RKO (cell line): Measurements from ENCODE around the gene EXOC3.
"Not testable (repeated sequence)": the region's sequence is repeated elsewhere in the genome, so short reads cannot be mapped to it uniquely, and the experiment has no call there.

Experiments used
- DNase-seq: peaks from one replicate; pipeline ENCODE4 v3.0.0-alpha.2; 2016; ENCODE audit warnings: low spot score

The EXOC3 gene

GRCh38 chr5:474232-474839, 31.4 kb downstream of the EXOC3 start:
- not testable (repeated sequence) for DNase-seq

- no peak for DNase-seq
Measured at GRCh38 chr5:474840-475661, 32.1 kb downstream of the EXOC3 start.

GRCh38 chr5:475704-476101, 32.7 kb downstream of the EXOC3 start:
- no peak for DNase-seq

- DNase-seq = no peak
Measured at GRCh38 chr5:476102-476813, 33.3 kb downstream of the EXOC3 start.

GRCh38 chr5:476814-477175, 33.8 kb downstream of the EXOC3 start:
- DNase-seq = no peak

GRCh38 chr5:477247-477646, 34.3 kb downstream of the EXOC3 start:
- no peak for DNase-seq

GRCh38 chr5:477871-478270, 34.9 kb downstream of the EXOC3 start:
- no peak for DNase-seq

GRCh38 chr5:478369-478981, 35.5 kb downstream of the EXOC3 start:
- DNase-seq = no peak

GRCh38 chr5:478982-479535, 36.1 kb downstream of the EXOC3 start:
- no peak for DNase-seq

- DNase-seq = no peak
Measured at GRCh38 chr5:479566-480319, 36.8 kb downstream of the EXOC3 start.

- no peak for DNase-seq
Measured at GRCh38 chr5:481347-481746, 38.4 kb downstream of the EXOC3 start.

GRCh38 chr5:482021-482420, 39.0 kb downstream of the EXOC3 start:
- DNase-seq = no peak

GRCh38 chr5:482506-482905, 39.5 kb downstream of the EXOC3 start:
- DNase-seq = no peak

- DNase-seq = no peak
Measured at GRCh38 chr5:483011-483410, 40.0 kb downstream of the EXOC3 start.

GRCh38 chr5:483434-484140, 40.6 kb downstream of the EXOC3 start:
- DNase-seq = no peak

GRCh38 chr5:484556-484955, 41.6 kb downstream of the EXOC3 start:
- no peak for DNase-seq

- DNase-seq = no peak
Measured at GRCh38 chr5:485113-485945, 42.4 kb downstream of the EXOC3 start.

- no peak for DNase-seq
Measured at GRCh38 chr5:485946-486491, 43.0 kb downstream of the EXOC3 start.

- DNase-seq = not testable (repeated sequence)
Measured at GRCh38 chr5:486597-486996, 43.6 kb downstream of the EXOC3 start.

- DNase-seq = no peak
Measured at GRCh38 chr5:488241-488640, 45.3 kb downstream of the EXOC3 start.
